ENCODE results near the gene MAT2B.
"Not testable (repeated sequence)": the region's sequence is repeated elsewhere in the genome, so short reads cannot be mapped to it uniquely, and the experiment has no call there.

The MAT2B gene

DNA sequence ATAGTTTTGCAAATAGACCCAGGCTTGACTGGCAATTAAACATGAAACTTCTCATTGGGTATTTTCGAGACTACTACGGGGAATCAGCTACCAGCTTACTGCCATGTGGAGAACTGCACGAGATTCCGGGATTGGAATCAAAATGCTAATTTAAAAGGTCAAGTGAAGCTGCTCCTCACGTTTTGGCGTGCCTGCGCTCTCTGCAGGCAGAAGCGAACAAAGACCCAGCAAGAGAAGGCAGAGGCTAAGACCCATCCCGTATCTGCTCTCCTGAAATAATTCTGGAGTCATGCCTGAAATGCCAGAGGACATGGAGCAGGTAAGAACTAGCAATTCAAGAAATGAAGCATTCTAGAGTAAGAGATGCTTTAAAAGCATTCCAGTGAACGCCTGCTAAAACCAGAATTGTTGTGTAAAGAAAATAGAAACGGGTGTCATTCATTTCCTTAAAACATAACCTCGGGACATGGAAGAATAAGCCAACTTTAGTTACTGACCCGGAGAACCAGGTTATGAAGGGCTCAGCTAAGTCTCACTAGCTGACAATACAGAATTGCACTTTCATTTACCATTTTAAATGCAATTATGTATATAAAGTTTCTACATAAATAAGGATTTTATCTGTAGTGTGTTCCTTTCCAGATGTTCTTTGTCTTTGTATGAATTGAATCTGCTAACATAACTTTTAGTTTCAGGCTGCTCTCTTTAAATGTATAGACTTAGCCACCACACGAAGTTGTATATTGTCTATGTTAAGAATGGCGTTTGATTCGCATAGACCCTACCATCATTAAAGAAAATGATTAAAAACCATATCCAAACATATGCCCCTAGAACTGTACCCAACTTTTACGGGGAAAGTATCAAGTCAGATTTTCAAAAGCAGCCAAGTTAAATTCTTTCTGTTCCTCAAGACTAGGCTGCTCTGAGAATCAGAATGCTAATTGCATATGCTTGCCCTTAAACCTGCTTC is 2.0 kb upstream of the MAT2B start:
- peak; percentile 72 for DNase-seq (ENCODE audit: low spot score)

DNA sequence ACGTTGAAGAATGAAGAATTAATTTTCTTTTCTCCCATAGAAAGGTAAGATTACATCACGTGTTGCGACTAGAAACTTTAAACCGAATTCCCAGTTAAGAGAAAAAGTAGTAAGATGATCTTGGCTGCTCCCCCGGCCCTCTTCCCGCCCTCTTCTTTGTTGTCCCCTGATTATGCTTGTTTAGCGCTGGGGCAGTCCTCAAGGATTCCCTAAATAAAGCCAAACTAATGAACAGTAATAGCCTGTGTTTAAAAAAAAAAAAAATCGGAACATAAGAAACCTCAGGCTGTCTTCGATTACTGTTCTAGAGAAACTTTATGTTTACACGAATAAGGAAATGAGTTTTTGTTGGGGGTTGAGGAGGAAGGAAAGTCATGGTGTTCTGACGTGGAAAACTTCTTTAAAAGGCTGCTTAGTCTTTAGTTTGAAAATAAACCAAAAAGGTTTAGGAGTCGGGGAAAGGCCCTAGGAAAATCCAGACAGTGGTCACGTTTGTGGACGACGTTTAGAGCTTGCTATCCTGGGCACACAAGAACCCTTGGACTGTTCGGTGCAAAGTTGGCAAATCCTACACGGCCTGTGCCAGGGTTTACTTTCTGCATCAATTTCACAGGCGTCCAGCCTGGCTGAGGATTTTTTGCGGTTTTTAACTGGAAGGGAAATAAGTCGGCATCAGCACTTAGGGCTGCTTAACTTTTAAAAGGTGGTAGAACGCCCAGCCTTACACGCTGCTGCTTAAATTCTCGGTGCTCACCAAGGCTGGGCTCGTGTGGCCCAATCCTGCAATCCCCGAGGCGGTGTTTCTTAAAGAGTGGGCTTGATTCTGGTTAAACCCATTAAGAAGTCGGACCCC is 1.1 kb upstream of the MAT2B start:
- DNase-seq (ENCODE audit: low spot score) = peak; percentile 74

DNA sequence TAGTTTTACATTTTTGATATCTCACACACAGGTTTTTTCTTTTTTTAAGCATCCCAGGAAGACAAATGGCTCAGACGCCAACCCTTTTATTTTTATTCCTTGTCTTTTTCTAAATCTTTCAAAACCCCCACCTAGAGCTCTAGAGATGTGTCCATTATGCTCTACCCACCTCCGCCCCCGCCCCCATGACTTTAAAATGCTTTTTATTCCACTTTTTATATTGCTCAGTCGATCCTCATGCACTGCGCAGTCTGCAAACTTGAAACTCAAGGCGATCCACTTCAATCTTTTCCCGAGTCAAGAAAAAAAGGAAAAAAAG is 411 bp upstream of the MAT2B start:
- no peak for DNase-seq (ENCODE audit: low spot score)

DNA sequence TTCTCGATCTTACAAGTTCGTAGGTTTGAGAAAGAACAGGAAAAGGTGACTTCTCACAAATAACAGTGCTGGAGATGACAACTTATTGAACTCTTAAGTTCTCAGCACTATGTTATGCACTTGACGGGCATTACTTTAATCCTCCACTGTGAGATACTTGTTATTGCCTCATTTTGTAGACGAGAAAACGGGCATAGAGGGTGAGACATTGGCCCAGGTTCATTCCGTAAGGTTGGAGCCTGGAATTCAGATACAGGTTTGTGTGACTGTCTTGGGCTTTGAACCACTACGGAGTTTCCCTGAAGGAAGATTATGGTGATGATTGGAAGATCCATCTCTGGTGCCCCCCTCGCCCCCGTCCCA is 657 bp downstream of the MAT2B start:
- no peak for DNase-seq (ENCODE audit: low spot score)

- peak; percentile 14 for DNase-seq (ENCODE audit: low spot score)
Measured at GRCh38 chr5:163506726-163507125, 1.3 kb downstream of the MAT2B start.

DNA sequence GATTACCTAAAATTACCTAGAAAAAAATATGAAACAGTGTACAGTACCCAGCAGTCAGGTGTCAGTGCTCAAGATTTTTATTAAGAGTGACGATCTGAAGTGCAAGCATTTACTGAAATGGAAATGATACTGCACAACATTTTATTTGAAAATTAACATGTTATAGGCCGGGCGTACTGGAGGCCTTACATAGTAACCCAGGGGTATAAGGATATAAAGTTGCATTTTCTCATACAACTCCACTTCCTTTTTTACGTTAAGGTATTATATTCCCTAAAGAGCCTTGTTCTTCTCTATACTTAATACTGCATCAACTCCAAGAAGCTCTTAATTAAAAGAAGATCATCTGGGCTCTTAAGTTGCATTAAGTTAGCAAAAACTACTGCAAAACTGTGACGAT is 3.3 kb downstream of the MAT2B start:
- DNase-seq (ENCODE audit: low spot score) = no peak

DNA sequence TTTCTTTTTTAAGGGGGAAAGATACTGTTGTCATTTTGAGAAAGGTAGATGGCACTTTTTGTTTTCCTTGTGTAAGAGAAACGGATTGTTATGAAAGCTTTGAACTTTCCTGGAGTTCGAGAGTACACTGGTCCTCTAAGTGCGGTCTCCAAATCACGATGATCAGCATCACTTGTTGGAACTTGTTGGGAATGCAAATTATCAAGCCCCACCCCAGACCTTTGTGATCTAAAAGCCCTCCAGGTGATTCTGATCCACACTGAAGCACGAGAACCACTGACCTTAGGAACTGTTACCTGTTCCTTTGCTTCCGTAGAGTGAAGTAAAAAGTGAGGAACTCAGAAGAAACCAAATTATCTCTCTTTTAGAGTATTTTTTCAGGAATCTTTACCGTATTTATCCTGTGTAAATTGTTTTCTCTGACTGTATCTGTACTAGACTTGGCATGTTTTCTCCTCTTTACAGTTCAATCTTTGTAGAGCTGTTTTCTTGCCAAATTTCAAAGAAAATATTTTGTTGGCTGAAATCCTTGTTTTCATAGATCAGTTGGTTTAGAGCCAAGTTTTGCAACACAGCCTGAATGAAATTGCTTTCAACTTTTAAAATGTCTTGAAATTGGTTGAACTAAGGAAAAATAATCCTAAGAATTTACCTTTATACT is 4.0 kb downstream of the MAT2B start:
- peak; percentile 28 for DNase-seq (ENCODE audit: low spot score)

GRCh38 chr5:163512526-163512925 is 7.1 kb downstream of the MAT2B start:
- DNase-seq (ENCODE audit: low spot score) = peak; percentile 52

DNA sequence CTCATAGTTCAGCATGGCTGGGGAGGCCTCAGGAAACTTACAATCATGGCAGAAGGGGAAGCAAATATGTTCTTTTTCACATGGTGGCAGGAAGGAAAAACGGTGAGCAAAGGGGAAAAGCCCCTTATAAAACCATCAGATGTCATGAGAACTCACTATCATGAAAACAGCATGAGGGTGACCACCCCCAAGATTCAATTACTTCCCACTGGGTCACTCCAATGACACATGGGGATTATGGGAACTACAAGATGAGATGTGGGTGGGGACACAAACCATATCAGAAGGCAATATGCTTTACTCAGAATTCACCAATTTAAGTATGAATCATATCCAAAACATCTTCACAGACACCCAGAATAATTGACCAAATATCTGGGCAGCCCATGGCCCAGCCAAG is 19.7 kb downstream of the MAT2B start:
- no peak for DNase-seq (ENCODE audit: low spot score)

GRCh38 chr5:163529698-163530097 is 24.3 kb downstream of the MAT2B start:
- DNase-seq (ENCODE audit: low spot score) = no peak

- no peak for DNase-seq (ENCODE audit: low spot score)
Measured at GRCh38 chr5:163531272-163531671, 25.9 kb downstream of the MAT2B start.

DNA sequence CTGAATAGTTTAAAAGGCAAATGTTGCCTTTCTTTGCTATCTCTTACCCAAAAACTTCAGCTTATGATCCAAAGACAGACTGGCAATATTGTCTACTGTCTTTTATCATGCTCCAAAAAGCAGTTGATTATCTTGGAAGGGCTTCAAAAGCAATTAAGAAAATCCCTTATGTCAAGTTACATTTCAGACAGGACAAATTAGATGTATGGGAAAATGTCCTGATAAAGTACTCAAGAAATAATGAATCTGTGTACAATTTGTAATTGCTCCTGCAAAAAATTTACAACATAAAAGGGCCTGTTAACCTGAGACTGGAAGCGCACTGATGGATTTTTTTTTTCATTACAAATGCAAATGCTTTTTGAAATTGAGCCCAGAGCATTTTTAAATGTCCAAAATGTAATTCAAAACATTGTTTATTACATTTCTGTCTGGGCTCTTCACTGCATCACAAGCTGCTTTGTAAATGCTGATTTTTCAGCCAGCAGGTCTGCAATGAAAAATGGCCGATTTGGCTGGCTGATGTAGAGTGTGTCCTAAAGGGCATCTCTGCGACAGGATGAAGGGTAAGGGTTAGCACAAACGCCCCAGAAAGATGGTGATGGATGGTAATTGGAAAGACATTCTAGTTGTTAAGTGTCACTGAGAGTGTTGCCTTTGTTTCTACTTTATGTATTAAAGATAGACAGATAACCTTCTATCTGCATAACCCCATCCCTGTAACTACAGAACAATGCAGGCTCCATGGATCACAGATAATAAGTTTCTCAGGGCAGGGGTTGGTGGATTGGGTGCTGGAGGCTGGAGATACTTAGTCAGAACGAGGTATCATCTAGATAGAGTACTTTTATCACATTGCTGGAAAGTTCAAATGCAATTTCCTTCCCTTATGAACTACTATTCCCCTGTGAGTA is 27.0 kb downstream of the MAT2B start:
- no peak for DNase-seq (ENCODE audit: low spot score)

GRCh38 chr5:163533223-163533622 is 27.8 kb downstream of the MAT2B start:
- no peak for DNase-seq (ENCODE audit: low spot score)

DNA sequence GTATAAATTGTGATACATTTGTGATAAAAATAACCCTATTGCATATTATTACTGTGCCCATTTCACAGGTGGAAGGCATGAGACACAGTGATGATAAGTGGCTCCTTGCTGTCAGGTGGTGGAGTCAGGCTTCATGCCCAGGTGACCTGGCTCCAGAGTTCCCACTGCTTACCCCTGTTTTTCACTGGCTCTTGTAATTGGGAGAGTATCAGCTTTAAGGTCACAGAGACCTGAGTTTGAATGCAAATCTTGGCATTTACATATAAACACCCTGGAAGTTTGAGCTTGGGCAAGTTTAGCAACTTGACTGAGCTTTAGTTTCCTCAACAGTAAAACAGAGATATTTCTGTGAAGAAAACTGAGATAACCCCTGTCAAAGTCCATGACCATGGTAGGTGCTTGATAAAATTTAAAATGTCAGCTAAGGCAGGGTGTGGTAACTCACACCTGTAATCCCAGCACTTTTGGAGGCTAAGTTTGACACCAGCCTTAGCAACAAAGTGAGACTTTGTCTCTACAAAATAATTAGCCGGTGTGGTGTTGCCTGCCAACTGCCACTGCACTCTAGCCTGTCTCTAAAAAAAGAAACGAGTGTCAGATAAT is 29.2 kb downstream of the MAT2B start:
- DNase-seq (ENCODE audit: low spot score) = no peak

DNA sequence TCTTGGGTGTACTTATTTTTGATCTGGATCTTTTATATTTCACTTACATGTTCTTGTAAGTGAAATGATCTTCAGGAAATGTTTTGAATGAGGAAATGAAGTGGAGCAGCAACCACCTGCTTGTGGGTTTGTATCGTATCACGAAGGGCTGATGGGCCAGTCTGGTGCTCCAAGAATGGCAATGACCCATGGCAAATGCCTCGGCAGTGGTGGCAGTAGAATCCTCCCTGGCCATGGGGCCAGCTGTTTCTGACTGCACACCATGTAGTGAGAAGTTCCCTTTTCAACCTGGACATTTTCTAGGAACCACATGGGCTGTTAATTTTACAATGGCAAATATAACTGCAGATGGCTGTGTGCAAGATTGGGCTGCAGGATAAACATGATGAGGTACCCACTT is 29.9 kb downstream of the MAT2B start:
- no peak for DNase-seq (ENCODE audit: low spot score)

- not testable (repeated sequence) for DNase-seq (ENCODE audit: low spot score)
Measured at GRCh38 chr5:163536442-163536841, 31.0 kb downstream of the MAT2B start.

DNA sequence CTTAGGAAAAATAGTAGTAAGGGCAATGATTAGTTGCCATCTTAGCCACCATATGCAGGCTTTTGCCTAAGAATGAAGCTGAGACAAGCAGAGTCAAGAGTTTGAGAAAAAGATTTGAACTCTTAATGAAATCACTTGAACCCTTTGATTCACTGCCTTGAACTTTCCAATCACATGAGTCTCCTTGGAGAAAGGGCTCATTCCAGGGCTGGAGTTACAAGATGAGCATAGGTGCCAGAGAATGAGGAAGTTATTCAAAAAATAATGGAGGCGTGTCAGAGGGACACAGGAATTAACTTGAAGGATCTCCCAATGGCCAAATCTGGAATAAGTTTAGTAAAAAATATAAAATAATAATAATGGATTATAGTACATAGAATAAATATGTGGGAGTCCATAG is 35.3 kb downstream of the MAT2B start:
- DNase-seq (ENCODE audit: low spot score) = no peak

- DNase-seq (ENCODE audit: low spot score) = no peak
Measured at GRCh38 chr5:163542771-163543170, 37.4 kb downstream of the MAT2B start.

DNA sequence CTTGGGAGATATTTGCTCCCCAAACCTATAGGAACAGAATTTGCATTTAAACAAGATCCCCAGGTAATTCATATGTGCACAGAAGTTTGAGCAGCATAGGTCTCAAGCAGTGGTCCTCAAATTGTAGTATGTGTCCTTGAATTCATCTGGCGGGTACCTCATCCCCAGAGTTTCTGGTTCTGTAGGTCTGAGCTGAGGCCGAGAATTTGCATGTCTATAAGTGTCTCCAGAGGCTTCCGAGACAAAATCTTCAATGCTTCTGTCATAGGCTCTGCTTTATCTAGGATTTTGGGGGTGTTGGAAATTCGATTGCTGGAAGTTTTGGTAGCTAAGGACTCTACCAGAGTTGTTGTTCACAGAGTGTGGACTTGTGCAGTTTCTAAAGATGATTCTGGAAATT is 38.6 kb downstream of the MAT2B start:
- DNase-seq (ENCODE audit: low spot score) = no peak

- no peak for DNase-seq (ENCODE audit: low spot score)
Measured at GRCh38 chr5:163544836-163545235, 39.4 kb downstream of the MAT2B start.

- DNase-seq (ENCODE audit: low spot score) = no peak
Measured at GRCh38 chr5:163548649-163549048, 43.2 kb downstream of the MAT2B start.

Measured in globus pallidus (tissue), 1 donor.